HEK293 (cell line): Measurements from ENCODE around the gene DACT3.
A peak's percentile ranks its signal among the peaks of the same experiment; 100 is the strongest.

Experiments
- CTCF ChIA-PET: fragments of 350-600 bp; formaldehyde crosslinking; extraction: SDS; loops from one replicate; lab custom pipeline; 2021; ENCODE audit warnings: antibody characterized with exemption; lab: Yijun Ruan, JAX
- POLR2A ChIA-PET: fragments of 300-600 bp; formaldehyde crosslinking; extraction: SDS; loops from one replicate; lab custom pipeline; 2020; ENCODE audit warnings: antibody characterized with exemption, inconsistent platforms; lab: Yijun Ruan, JAX
- H3K27ac ChIP-seq: fragments of 200-500 bp; sonication (Bioruptor generic); 2 replicates; pipeline ENCODE4 v1.5.1; 2014; ENCODE audit warnings: low read depth, low read length, control low read depth, inconsistent platforms; ENCODE audit errors: extremely low read depth
- H3K36me3 ChIP-seq, 2 experiments: fragments of 200-500 bp in 1 of 2; sonication (Bioruptor generic) in 1 of 2; 1 replicate in 1 of 2; 2 replicates in 1 of 2; pipeline ENCODE4 v1.5.1; 2014 to 2017; ENCODE audit warnings: inconsistent platforms in 2 of 2, low read length in 2 of 2; ENCODE audit not compliant: control insufficient read depth in 2 of 2, insufficient read depth in 1 of 2
- H3K4me1 ChIP-seq: fragments of 200-500 bp; sonication (Bioruptor generic); 2 replicates; pipeline ENCODE4 v1.5.1; 2014; ENCODE audit warnings: mild to moderate bottlenecking, low read length, inconsistent platforms; ENCODE audit not compliant: control insufficient read depth, insufficient read depth
- H3K4me3 ChIP-seq: 2 replicates; pipeline ENCODE4 v1.5.1; 2011; ENCODE audit warnings: low read depth, mild to moderate bottlenecking, control low read depth, low read length, moderate library complexity
- H3K9me3 ChIP-seq: fragments of 200-500 bp; sonication (Bioruptor generic); 2 replicates; pipeline ENCODE4 v1.5.1; 2014; ENCODE audit warnings: low read depth, low read length, inconsistent platforms; ENCODE audit not compliant: control insufficient read depth, insufficient read depth
- GLI4 ChIP-seq: fragments of 450-650 bp; formaldehyde crosslinking; IDR thresholded peaks from 2 replicates; pipeline ENCODE4 v1.5.1; 2016; ENCODE audit warnings: missing biosample characterization, missing genetic modification characterization
- GLIS2 ChIP-seq: fragments of 450-650 bp; formaldehyde crosslinking; IDR thresholded peaks from 2 replicates; pipeline ENCODE4 v1.5.1; 2016; ENCODE audit warnings: missing biosample characterization, missing genetic modification characterization
- HOXD13 ChIP-seq: sonication (generic); formaldehyde crosslinking; IDR thresholded peaks from 2 replicates; pipeline ENCODE4 v1.8.0; 2022; ENCODE audit warnings: missing genetic modification reagents, borderline replicate concordance
- SP2 ChIP-seq: fragments of 450-650 bp; formaldehyde crosslinking; IDR thresholded peaks from 2 replicates; pipeline ENCODE4 v1.5.1; 2016; ENCODE audit warnings: missing biosample characterization, missing genetic modification characterization
- SP3 ChIP-seq: fragments of 450-650 bp; formaldehyde crosslinking; IDR thresholded peaks from 2 replicates; pipeline ENCODE4 v1.5.1; 2016; ENCODE audit warnings: missing biosample characterization, missing genetic modification characterization
- YY1 ChIP-seq: fragments of 450-650 bp; formaldehyde crosslinking; IDR thresholded peaks from 2 replicates; pipeline ENCODE4 v1.5.1; 2018; ENCODE audit warnings: missing biosample characterization, missing genetic modification characterization
- YY2 ChIP-seq: fragments of 450-650 bp; formaldehyde crosslinking; IDR thresholded peaks from 2 replicates; pipeline ENCODE4 v1.5.1; 2016; ENCODE audit warnings: missing biosample characterization, missing genetic modification characterization
- ZFHX2 ChIP-seq: fragments of 450-650 bp; formaldehyde crosslinking; conservative IDR thresholded peaks from 2 replicates; pipeline ENCODE4 v1.5.1; 2016; ENCODE audit warnings: missing biosample characterization, missing genetic modification characterization
- ZNF114 ChIP-seq: fragments of 450-650 bp; formaldehyde crosslinking; IDR thresholded peaks from 2 replicates; pipeline ENCODE4 v1.5.0; 2017; ENCODE audit warnings: missing biosample characterization, missing genetic modification characterization
- ZNF121 ChIP-seq: fragments of 450-650 bp; formaldehyde crosslinking; IDR thresholded peaks from 2 replicates; pipeline ENCODE4 v1.5.1; 2016; ENCODE audit warnings: missing biosample characterization, missing genetic modification characterization
- ZNF138 ChIP-seq: fragments of 450-650 bp; formaldehyde crosslinking; IDR thresholded peaks from 2 replicates; pipeline ENCODE4 v1.5.1; 2016; ENCODE audit warnings: missing biosample characterization, missing genetic modification characterization, borderline replicate concordance
- ZNF266 ChIP-seq: fragments of 450-650 bp; formaldehyde crosslinking; IDR thresholded peaks from 2 replicates; pipeline ENCODE4 v1.5.1; 2016; ENCODE audit warnings: missing biosample characterization, missing genetic modification characterization, low read depth
- ZNF311 ChIP-seq: fragments of 450-650 bp; formaldehyde crosslinking; IDR thresholded peaks from 2 replicates; pipeline ENCODE4 v1.5.1; 2017; ENCODE audit warnings: missing biosample characterization, missing genetic modification characterization, borderline replicate concordance
- ZNF394 ChIP-seq: fragments of 450-650 bp; formaldehyde crosslinking; IDR thresholded peaks from 2 replicates; pipeline ENCODE4 v1.5.1; 2016; ENCODE audit warnings: missing biosample characterization, missing genetic modification characterization, mild to moderate bottlenecking, moderate library complexity, borderline replicate concordance
- ZNF416 ChIP-seq: fragments of 450-650 bp; formaldehyde crosslinking; IDR thresholded peaks from 2 replicates; pipeline ENCODE4 v1.5.1; 2016; ENCODE audit warnings: missing biosample characterization, missing genetic modification characterization
- ZNF501 ChIP-seq: fragments of 450-650 bp; formaldehyde crosslinking; IDR thresholded peaks from 2 replicates; pipeline ENCODE4 v1.5.1; 2016; ENCODE audit warnings: missing biosample characterization, missing genetic modification characterization
- ZNF510 ChIP-seq: fragments of 450-650 bp; formaldehyde crosslinking; IDR thresholded peaks from 2 replicates; pipeline ENCODE4 v1.5.1; 2018; ENCODE audit warnings: mild to moderate bottlenecking, missing genetic modification characterization, missing biosample characterization; ENCODE audit not compliant: insufficient replicate concordance
- ZNF530 ChIP-seq: fragments of 450-650 bp; formaldehyde crosslinking; IDR thresholded peaks from 2 replicates; pipeline ENCODE4 v1.5.1; 2016; ENCODE audit warnings: low read depth, missing biosample characterization, missing genetic modification characterization
- ZNF560 ChIP-seq: fragments of 450-650 bp; formaldehyde crosslinking; IDR thresholded peaks from 2 replicates; pipeline ENCODE4 v1.5.1; 2017; ENCODE audit warnings: missing biosample characterization, missing genetic modification characterization, borderline replicate concordance
- ZNF654 ChIP-seq: fragments of 450-650 bp; formaldehyde crosslinking; IDR thresholded peaks from 2 replicates; pipeline ENCODE4 v1.5.1; 2016; ENCODE audit warnings: low read depth, missing biosample characterization, missing genetic modification characterization
- ZNF670 ChIP-seq: fragments of 450-650 bp; formaldehyde crosslinking; IDR thresholded peaks from 2 replicates; pipeline ENCODE4 v1.5.1; 2016; ENCODE audit warnings: missing biosample characterization, missing genetic modification characterization, low read depth
- ZNF792 ChIP-seq: fragments of 450-650 bp; formaldehyde crosslinking; IDR thresholded peaks from 2 replicates; pipeline ENCODE4 v1.5.1; 2016; ENCODE audit warnings: missing biosample characterization, missing genetic modification characterization
- ZSCAN30 ChIP-seq: fragments of 450-650 bp; IDR thresholded peaks from 2 replicates; pipeline ENCODE4 v1.5.1; 2018; ENCODE audit warnings: missing biosample characterization, mild to moderate bottlenecking, missing genetic modification characterization, moderate library complexity
- TF ChIP-seq, protein P1 (sequence below): fragments of 450-650 bp; IDR thresholded peaks from 2 replicates; pipeline ENCODE4 v1.5.1; 2018; ENCODE audit warnings: missing biosample characterization, missing genetic modification characterization
- TF ChIP-seq, protein P2 (sequence below): fragments of 450-650 bp; formaldehyde crosslinking; IDR thresholded peaks from 2 replicates; pipeline ENCODE4 v1.5.1; 2017; ENCODE audit warnings: missing biosample characterization, missing genetic modification characterization
- TF ChIP-seq, protein P3 (sequence below): fragments of 450-650 bp; formaldehyde crosslinking; IDR thresholded peaks from 2 replicates; pipeline ENCODE4 v1.5.1; 2017; ENCODE audit warnings: missing biosample characterization, missing genetic modification characterization
- TF ChIP-seq, protein P4 (sequence below): fragments of 450-650 bp; formaldehyde crosslinking; IDR thresholded peaks from 2 replicates; pipeline ENCODE4 v1.5.1; 2016; ENCODE audit warnings: missing biosample characterization, missing genetic modification characterization, low read depth

Gene DACT3

DNA sequence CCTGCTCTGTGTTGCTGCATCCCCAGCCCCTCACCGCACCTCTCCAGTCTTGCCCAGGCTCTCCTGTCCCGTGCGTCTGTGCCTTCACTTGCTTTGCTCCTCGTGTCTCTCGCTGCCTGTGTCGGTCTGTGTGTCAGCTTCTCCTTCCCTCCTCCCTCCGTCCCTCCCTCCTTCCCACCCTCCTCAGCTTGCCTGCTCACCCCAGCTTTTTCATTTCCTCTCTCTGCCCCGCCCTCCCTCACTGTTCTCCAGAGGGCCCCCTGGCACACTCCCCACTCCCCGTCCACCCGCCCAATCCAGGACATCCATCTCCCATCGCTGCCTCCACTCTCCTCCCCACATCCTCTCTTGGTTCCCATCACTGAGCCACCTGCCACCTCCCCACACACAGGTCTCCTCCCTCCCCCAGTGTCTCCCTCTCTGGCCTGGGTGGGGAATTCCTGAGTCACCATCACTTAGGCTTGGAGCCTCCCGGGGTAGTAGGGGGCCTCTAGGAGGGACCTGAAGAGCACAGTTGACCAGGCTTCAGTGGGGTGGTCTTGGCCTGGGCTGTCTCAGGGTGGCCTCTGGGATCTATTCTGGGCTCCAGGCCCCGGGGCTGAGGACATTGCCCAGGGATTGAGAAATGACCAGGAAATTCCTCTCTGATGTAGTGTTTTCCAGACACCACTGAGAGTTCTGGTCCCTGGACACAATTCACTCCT is 35.9 kb downstream of the DACT3 start, which contains the start of gene PTGIR (continued):
- peak; percentile 51 for TF ChIP-seq SP2 (tag by site-specific recombination)
- TF ChIP-seq GLIS2 (tag by site-specific recombination): 0 out of 2 replicates have a peak, but pooled peaks have one; percentile 48
- 0 out of 2 replicates have a peak, but pooled peaks have one; percentile 28 for TF ChIP-seq ZNF501
- no peak for TF ChIP-seq YY1 (tag by site-specific recombination)
- peak; percentile 68 for TF ChIP-seq SP3 (tag by site-specific recombination)
- TF ChIP-seq ZSCAN30 (tag by site-specific recombination): no peak
- TF ChIP-seq ZFHX2: peak; percentile 80
- 0 out of 2 replicates have a peak, but pooled peaks have one; percentile 47 for TF ChIP-seq GLI4 (tag by site-specific recombination)
- TF ChIP-seq ZNF266 (tag by site-specific recombination): no peak
- TF ChIP-seq ZNF416 (tag by site-specific recombination): 0 out of 2 replicates have a peak, but pooled peaks have one; percentile 15
- TF ChIP-seq, all 188 proteins: peak for 19

DNA sequence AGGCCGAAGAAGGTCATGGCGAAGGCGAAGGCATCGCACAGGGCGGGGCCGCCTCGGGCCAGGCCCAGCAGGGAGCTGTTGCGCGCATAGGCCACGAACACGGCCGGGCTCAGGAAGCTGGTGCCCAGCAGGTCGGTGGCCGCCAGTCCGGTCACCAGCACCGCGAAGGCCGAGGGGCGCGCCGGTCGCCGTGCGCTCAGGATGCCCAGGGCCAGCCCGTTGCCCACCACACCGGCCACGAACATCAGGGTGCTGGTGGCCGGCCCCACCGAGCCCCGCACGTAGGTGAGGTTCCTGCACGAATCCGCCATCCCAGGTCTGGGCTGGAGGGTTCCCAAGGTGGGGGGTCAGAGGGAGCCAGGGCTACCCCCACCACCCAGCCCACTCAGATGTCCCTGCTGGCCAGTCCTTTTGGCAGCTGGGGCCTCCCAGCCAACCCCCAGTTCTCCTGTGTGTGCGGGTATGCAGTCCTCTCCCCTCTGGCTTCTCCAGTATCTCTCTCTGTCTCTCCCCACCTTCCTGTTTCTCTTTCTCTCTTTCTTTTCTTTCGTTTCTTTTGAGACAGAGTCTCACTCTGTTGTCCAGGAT is 37.0 kb downstream of the DACT3 start:
- no peak overlapping the region for H3K4me3 ChIP-seq
- H3K9me3 ChIP-seq: no peaks in the 10 kb centered on the region
- H3K4me1 ChIP-seq: no peaks in the 10 kb centered on the region
- no peaks in the 10 kb centered on the region for H3K36me3 ChIP-seq
- ChIA-PET POLR2A (no interaction called here), CTCF (interaction anchor here (0.8 to 1.4 kb wide), 2 partner anchors 10 kb away, joined by 7 read pairs; no protein-coding TSS in a partner anchor)
- no peak overlapping the region for H3K27ac ChIP-seq
- TF ChIP-seq HOXD13: no peak
- no peak for TF ChIP-seq ZNF138 (tag by site-specific recombination)
- no peak for TF ChIP-seq YY2
- no peak for TF ChIP-seq ZNF266 (tag by site-specific recombination)
- no peak for TF ChIP-seq ZNF792 (tag by site-specific recombination)
- no peak for TF ChIP-seq ZNF530
- TF ChIP-seq ZNF510 (tag by site-specific recombination): no peak
- no peak for TF ChIP-seq ZNF114
- TF ChIP-seq ZNF654 (tag by site-specific recombination): no peak
- TF ChIP-seq ZNF560: no peak
- no peak for TF ChIP-seq GLI4 (tag by site-specific recombination)
- TF ChIP-seq, protein P1, sequence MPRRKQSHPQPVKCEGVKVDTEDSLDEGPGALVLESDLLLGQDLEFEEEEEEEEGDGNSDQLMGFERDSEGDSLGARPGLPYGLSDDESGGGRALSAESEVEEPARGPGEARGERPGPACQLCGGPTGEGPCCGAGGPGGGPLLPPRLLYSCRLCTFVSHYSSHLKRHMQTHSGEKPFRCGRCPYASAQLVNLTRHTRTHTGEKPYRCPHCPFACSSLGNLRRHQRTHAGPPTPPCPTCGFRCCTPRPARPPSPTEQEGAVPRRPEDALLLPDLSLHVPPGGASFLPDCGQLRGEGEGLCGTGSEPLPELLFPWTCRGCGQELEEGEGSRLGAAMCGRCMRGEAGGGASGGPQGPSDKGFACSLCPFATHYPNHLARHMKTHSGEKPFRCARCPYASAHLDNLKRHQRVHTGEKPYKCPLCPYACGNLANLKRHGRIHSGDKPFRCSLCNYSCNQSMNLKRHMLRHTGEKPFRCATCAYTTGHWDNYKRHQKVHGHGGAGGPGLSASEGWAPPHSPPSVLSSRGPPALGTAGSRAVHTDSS: no peak
- TF ChIP-seq, protein P2, sequence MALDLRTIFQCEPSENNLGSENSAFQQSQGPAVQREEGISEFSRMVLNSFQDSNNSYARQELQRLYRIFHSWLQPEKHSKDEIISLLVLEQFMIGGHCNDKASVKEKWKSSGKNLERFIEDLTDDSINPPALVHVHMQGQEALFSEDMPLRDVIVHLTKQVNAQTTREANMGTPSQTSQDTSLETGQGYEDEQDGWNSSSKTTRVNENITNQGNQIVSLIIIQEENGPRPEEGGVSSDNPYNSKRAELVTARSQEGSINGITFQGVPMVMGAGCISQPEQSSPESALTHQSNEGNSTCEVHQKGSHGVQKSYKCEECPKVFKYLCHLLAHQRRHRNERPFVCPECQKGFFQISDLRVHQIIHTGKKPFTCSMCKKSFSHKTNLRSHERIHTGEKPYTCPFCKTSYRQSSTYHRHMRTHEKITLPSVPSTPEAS (tag by site-specific recombination): no peak
- no peak for TF ChIP-seq ZSCAN30 (tag by site-specific recombination)
- TF ChIP-seq, all 188 proteins: peak for 0

DNA sequence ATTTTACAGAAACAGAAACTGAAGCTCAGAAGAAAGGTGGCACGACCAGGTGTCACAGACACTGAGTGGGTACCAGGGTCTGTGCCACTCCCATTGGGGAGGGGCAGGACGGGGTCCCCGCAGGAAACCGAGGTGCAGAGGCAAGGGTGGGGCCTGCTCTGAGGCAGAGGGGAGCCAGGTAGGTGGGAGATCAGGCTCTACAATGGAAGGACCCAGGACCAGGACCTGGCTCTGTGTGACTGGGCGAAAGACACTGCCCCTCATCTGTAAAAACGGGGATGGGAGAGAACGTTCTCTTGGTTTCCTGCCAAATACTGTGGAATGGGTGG is 38.9 kb downstream of the DACT3 start:
- no peak overlapping the region for H3K4me3 ChIP-seq
- CTCF ChIA-PET: interaction anchor here (0.6 to 14.6 kb wide), 9 partner anchors 9 to 1509 kb away, joined by 3 to 327 read pairs (median 4); partner anchors contain the start of gene DACT3

More for the DNA sequence above, 38.9 kb downstream of the DACT3 start:
- Histone ChIP-seq H3K4me1 (no peaks in the 10 kb centered on the region), H3K36me3 (no peaks in the 10 kb centered on the region), H3K27ac (no peak overlapping the region), H3K9me3 (no peaks in the 10 kb centered on the region)
- POLR2A ChIA-PET: no interaction called here
- TF ChIP-seq, protein P3, sequence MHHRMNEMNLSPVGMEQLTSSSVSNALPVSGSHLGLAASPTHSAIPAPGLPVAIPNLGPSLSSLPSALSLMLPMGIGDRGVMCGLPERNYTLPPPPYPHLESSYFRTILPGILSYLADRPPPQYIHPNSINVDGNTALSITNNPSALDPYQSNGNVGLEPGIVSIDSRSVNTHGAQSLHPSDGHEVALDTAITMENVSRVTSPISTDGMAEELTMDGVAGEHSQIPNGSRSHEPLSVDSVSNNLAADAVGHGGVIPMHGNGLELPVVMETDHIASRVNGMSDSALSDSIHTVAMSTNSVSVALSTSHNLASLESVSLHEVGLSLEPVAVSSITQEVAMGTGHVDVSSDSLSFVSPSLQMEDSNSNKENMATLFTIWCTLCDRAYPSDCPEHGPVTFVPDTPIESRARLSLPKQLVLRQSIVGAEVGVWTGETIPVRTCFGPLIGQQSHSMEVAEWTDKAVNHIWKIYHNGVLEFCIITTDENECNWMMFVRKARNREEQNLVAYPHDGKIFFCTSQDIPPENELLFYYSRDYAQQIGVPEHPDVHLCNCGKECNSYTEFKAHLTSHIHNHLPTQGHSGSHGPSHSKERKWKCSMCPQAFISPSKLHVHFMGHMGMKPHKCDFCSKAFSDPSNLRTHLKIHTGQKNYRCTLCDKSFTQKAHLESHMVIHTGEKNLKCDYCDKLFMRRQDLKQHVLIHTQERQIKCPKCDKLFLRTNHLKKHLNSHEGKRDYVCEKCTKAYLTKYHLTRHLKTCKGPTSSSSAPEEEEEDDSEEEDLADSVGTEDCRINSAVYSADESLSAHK (tag by site-specific recombination): 0 out of 2 replicates have a peak, but pooled peaks have one; percentile 0
- TF ChIP-seq ZNF121: no peak
- no peak for TF ChIP-seq ZNF670 (tag by site-specific recombination)
- TF ChIP-seq ZNF394: no peak
- TF ChIP-seq, protein P4, sequence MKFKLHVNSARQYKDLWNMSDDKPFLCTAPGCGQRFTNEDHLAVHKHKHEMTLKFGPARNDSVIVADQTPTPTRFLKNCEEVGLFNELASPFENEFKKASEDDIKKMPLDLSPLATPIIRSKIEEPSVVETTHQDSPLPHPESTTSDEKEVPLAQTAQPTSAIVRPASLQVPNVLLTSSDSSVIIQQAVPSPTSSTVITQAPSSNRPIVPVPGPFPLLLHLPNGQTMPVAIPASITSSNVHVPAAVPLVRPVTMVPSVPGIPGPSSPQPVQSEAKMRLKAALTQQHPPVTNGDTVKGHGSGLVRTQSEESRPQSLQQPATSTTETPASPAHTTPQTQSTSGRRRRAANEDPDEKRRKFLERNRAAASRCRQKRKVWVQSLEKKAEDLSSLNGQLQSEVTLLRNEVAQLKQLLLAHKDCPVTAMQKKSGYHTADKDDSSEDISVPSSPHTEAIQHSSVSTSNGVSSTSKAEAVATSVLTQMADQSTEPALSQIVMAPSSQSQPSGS: no peak
- TF ChIP-seq ZNF311: no peak
